DND-41 (cell line): ENCODE results near the gene OR9G1.

Experiments used
- ATAC-seq: fragments of 200-7000 bp; cut with Tn5 transposase; 3 replicates; pipeline ENCODE4 v1.9.1; 2021; ENCODE audit warnings: low read depth; ENCODE audit not compliant: insufficient read depth
- DNase-seq: peaks from one replicate; pipeline ENCODE4 v3.0.0-alpha.2; 2020
- H2AFZ ChIP-seq: 2 replicates; pipeline ENCODE4 v1.6.0; 2012; ENCODE audit warnings: low read depth, low read length
- H3K27ac ChIP-seq: 2 replicates; pipeline ENCODE4 v1.5.1; 2012; ENCODE audit warnings: low read length, inconsistent platforms
- H3K27me3 ChIP-seq: fragments of 200-600 bp; sonication (generic); 2 replicates; pipeline ENCODE4 v1.6.0; 2012; ENCODE audit warnings: low read length, mild to moderate bottlenecking, inconsistent platforms; ENCODE audit not compliant: insufficient read depth, poor library complexity
- H3K36me3 ChIP-seq: 2 replicates; pipeline ENCODE4 v1.5.1; 2012; ENCODE audit warnings: low read length, inconsistent platforms; ENCODE audit not compliant: insufficient read depth
- H3K4me1 ChIP-seq: 2 replicates; pipeline ENCODE4 v1.5.1; 2012; ENCODE audit warnings: mild to moderate bottlenecking, low read length; ENCODE audit not compliant: insufficient read depth
- H3K4me2 ChIP-seq: 2 replicates; pipeline ENCODE4 v1.6.0; 2012; ENCODE audit warnings: mild to moderate bottlenecking, moderate library complexity, low read length, inconsistent platforms; ENCODE audit not compliant: insufficient read depth
- H3K4me3 ChIP-seq, 2 experiments: fragments of 200-600 bp in 1 of 2; shearing (Covaris generic) in 1 of 2; 2 replicates each; pipeline ENCODE4 v1.5.1; 2012 to 2016; ENCODE audit warnings: inconsistent platforms in 2 of 2, low read length in 2 of 2, mild to moderate bottlenecking in 2 of 2, low read depth in 1 of 2, moderate library complexity in 1 of 2
- H3K79me2 ChIP-seq: 2 replicates; pipeline ENCODE4 v1.6.0; 2012; ENCODE audit warnings: low read length, inconsistent platforms; ENCODE audit not compliant: insufficient read depth
- H3K9ac ChIP-seq: 2 replicates; pipeline ENCODE4 v1.6.0; 2012; ENCODE audit warnings: low read depth, mild to moderate bottlenecking, inconsistent platforms, low read length, moderate library complexity
- H3K9me3 ChIP-seq: 2 replicates; pipeline ENCODE4 v1.5.1; 2012; ENCODE audit warnings: low read length, moderate library complexity, mild to moderate bottlenecking, inconsistent platforms; ENCODE audit not compliant: insufficient read depth, severe bottlenecking
- H4K20me1 ChIP-seq: 2 replicates; pipeline ENCODE4 v1.6.0; 2012; ENCODE audit warnings: low read length; ENCODE audit not compliant: insufficient read depth
- CTCF ChIP-seq: IDR thresholded peaks from 2 replicates; pipeline ENCODE4 v1.5.1; 2012; ENCODE audit warnings: borderline replicate concordance, low read length, moderate library complexity, mild to moderate bottlenecking; ENCODE audit not compliant: poor library complexity, severe bottlenecking; ENCODE audit errors: extremely low read depth
- EZH2 ChIP-seq: IDR thresholded peaks from 3 replicates; pipeline ENCODE4 v1.6.1; 2012; ENCODE audit warnings: borderline replicate concordance, low read depth, mild to moderate bottlenecking, moderate library complexity, low read length, inconsistent platforms; ENCODE audit not compliant: severe bottlenecking

Gene OR9G1, protein sequence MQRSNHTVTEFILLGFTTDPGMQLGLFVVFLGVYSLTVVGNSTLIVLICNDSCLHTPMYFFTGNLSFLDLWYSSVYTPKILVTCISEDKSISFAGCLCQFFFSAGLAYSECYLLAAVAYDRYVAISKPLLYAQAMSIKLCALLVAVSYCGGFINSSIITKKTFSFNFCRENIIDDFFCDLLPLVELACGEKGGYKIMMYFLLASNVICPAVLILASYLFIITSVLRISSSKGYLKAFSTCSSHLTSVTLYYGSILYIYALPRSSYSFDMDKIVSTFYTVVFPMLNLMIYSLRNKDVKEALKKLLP

GRCh38 chr11:56698795-56699194, at the start of gene OR9G1:
TSS of gene OR9G1 (plus strand) at chr11:56699095. CDS start at chr11:56700388, 1,293 bp downstream.
- TF ChIP-seq EZH2 (no peak), CTCF (no peak)
- no peaks in the 10 kb centered on the region for H3K27me3 ChIP-seq
- H3K27ac ChIP-seq: no peak within 1 kb of the TSS
- no peaks in the 10 kb centered on the region for H4K20me1 ChIP-seq
- H3K9me3 ChIP-seq: no peaks in the 10 kb centered on the region
- H2AFZ ChIP-seq: no peak within 1 kb of the TSS
- ATAC-seq (no peak), DNase-seq (no peak)
- no peak within 1 kb of the TSS for H3K9ac ChIP-seq
- H3K79me2 ChIP-seq: no peaks in the 10 kb centered on the region
- H3K4me3 ChIP-seq: no peak within 1 kb of the TSS
- H3K36me3 ChIP-seq: no peaks in the 10 kb centered on the region
- peaks cover 36% of the 10 kb centered on the region for H3K4me1 ChIP-seq
- no peak within 1 kb of the TSS for H3K4me2 ChIP-seq

GRCh38 chr11:56659755-56660154, 39.1 kb upstream of the OR9G1 start:
- TF ChIP-seq EZH2 (no peak), CTCF (no peak)
- no peak overlapping the region for H3K4me3 ChIP-seq
- H2AFZ ChIP-seq: no peak overlapping the region
- no peak overlapping the region for H3K9ac ChIP-seq
- no peak overlapping the region for H3K4me2 ChIP-seq
- no peaks in the 10 kb centered on the region for H4K20me1 ChIP-seq
- no peaks in the 10 kb centered on the region for H3K4me1 ChIP-seq
- H3K36me3 ChIP-seq: no peaks in the 10 kb centered on the region
- H3K27ac ChIP-seq: no peak overlapping the region
- DNase-seq (no peak), ATAC-seq (no peak)
- no peaks in the 10 kb centered on the region for H3K27me3 ChIP-seq
- no peaks in the 10 kb centered on the region for H3K9me3 ChIP-seq
- no peaks in the 10 kb centered on the region for H3K79me2 ChIP-seq

DNA sequence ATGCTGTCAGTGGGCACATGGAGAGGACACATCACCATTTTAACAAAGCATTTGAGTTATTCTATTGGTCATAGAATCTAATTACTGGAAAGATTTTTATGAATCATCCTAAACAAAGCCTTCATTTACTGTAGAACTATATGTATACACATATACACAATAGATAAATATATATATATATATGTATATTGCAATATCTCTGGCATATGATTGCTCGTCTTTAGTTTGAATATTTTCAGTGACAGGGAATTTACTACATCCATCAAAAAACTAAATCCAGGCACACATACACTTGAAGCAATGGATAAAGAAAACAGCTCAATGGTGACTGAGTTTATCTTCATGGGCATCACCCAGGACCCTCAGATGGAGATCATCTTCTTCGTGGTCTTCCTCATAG, 35.5 kb upstream of the OR9G1 start, which contains the start of gene OR5AR1:
Gene OR5AR1 (plus strand): TSS at position 301 of the 400 bp plus-strand sequence. CDS start 0 bp downstream, at position 301.
- Histone ChIP-seq H3K27me3 (no peaks in the 10 kb centered on the region), H3K9me3 (no peaks in the 10 kb centered on the region), H3K4me1 (no peaks in the 10 kb centered on the region), H3K9ac (no peak within 1 kb of the TSS), H3K4me3 (no peak within 1 kb of the TSS), H2AFZ (no peak within 1 kb of the TSS), H3K4me2 (no peak within 1 kb of the TSS), H3K27ac (no peak within 1 kb of the TSS), H3K79me2 (no peaks in the 10 kb centered on the region), H4K20me1 (no peaks in the 10 kb centered on the region), H3K36me3 (no peaks in the 10 kb centered on the region)
- TF ChIP-seq CTCF (no peak), EZH2 (no peak)
- DNase-seq (no peak), ATAC-seq (no peak)

DNA sequence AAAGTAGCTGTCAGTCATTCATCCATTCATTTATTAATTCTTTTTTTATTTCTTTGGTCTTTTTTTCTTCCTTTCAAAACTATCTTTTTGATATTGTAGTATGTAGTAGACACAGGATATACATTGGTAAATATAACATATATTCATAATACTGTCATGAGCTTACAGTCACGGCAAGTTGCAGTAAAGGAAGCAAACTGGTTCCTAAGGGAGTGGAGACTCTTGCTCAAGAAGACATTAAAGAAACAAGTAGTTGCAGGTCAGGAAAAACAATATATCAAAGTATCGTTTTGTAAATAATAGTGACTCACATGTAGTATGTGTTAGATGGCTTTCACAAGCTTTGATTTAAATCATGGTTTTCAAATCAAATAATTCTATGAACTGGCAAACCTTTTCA, 27.9 kb upstream of the OR9G1 start:
- H3K9ac ChIP-seq: no peak overlapping the region
- no peaks in the 10 kb centered on the region for H3K36me3 ChIP-seq
- no peaks in the 10 kb centered on the region for H3K4me1 ChIP-seq
- H3K27ac ChIP-seq: no peak overlapping the region
- H3K27me3 ChIP-seq: no peaks in the 10 kb centered on the region
- ATAC-seq (no peak), DNase-seq (no peak)
- H3K79me2 ChIP-seq: no peaks in the 10 kb centered on the region
- H4K20me1 ChIP-seq: no peaks in the 10 kb centered on the region
- H3K4me3 ChIP-seq: no peak overlapping the region
- TF ChIP-seq CTCF: no peak
- TF ChIP-seq EZH2: no peak
- H3K4me2 ChIP-seq: no peak overlapping the region
- H2AFZ ChIP-seq: no peak overlapping the region
- no peaks in the 10 kb centered on the region for H3K9me3 ChIP-seq
